GM23248 (cell line): Measurements from ENCODE around the gene FAM174C.

Experiments
- EZH2 ChIP-seq: fragments of 200-600 bp; sonication (generic); IDR thresholded peaks from 2 replicates; pipeline ENCODE4 v1.6.1; 2018; ENCODE audit warnings: antibody characterized with exemption, mild to moderate bottlenecking; ENCODE audit not compliant: insufficient read depth, poor library complexity, severe bottlenecking
- EZH2phosphoT487 ChIP-seq: fragments of 200-600 bp; sonication (generic); IDR thresholded peaks from 2 replicates; pipeline ENCODE4 v1.6.1; 2018; ENCODE audit warnings: antibody characterized with exemption, moderate library complexity, mild to moderate bottlenecking, low read depth; ENCODE audit not compliant: insufficient read depth

DNA sequence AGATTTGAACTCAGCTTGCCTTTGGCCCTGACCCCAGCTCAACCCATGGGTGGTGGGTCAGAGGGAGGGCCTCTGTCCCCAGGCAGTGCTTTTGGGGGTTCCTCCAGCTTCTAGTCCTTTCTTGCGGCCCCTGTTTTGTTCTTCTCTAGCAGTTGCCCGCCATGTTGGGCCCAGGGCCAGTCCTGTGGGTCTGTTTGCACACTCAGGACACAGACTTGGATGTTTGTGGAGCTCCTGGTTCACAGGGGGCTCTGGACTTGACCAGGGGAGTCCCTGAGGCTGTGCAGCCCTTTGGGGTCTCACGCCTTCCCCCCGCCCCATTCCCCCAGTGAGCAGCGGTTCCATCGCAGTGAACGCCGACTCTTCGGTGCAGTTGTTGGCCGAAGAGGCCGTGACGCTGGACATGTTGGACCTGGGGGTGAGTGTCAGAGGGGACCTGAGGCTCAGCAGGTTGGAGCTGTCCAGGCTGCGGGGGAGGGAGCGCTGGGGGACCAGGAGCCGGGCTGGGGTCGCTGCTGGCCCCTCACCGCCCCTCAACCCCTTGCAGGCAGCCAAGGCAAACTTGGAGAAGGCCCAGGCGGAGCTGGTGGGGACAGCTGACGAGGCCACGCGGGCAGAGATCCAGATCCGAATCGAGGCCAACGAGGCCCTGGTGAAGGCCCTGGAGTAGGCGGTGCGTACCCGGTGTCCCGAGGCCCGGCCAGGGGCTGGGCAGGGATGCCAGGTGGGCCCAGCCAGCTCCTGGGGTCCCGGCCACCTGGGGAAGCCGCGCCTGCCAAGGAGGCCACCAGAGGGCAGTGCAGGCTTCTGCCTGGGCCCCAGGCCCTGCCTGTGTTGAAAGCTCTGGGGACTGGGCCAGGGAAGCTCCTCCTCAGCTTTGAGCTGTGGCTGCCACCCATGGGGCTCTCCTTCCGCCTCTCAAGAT, 31.3 kb upstream of the FAM174C start:
- no peak for TF ChIP-seq EZH2
- no peak for TF ChIP-seq EZH2phosphoT487
